Naive thymus-derived CD4-positive, alpha-beta T cell (primary cell): Measurements from ENCODE around the gene XXYLT1. TPM values are rescaled to one million over a fixed set of nuclear protein-coding genes. Genes with fewer than 3 reads are reported as not detected.
A peak's percentile ranks its signal among the peaks of the same experiment; 100 is the strongest.

Source experiments
- ATAC-seq: fragments of 150-1000 bp; cut with Tn5 transposase; 2 replicates; pipeline ENCODE4 v1.10.0; 2021; ENCODE audit warnings: mild to moderate bottlenecking, moderate library complexity
- CTCF ChIA-PET: fragments of 350-600 bp; sonication (Branson Sonifier 250); formaldehyde crosslinking; loops from one replicate; lab custom pipeline; 2021; ENCODE audit warnings: antibody characterized with exemption; lab: Charles Lee
- POLR2A ChIA-PET: fragments of 350-600 bp; sonication (Branson Sonifier 250); formaldehyde crosslinking; loops from one replicate; lab custom pipeline; 2021; ENCODE audit warnings: antibody characterized with exemption, inconsistent platforms; lab: Charles Lee
- DNase-seq, 9 donors: peaks; one replicate each; pipeline versions ENCODE4 v3.0.0 to v3.0.0-alpha.2; 2020 to 2022; ENCODE audit warnings: mixed read lengths in 1 of 9
- H3K27ac ChIP-seq: one replicate; pipeline ENCODE4 v1.7.0; 2013; ENCODE audit warnings: mild to moderate bottlenecking, low read depth, low read length, moderate library complexity
- H3K27me3 ChIP-seq, 2 donors: one replicate each; pipeline ENCODE4 v1.7.0; 2013; ENCODE audit warnings: low read length in 2 of 2, mild to moderate bottlenecking in 2 of 2, moderate library complexity in 2 of 2; ENCODE audit not compliant: control insufficient read depth in 2 of 2, insufficient read depth in 2 of 2
- H3K36me3 ChIP-seq, 3 experiments: 1 replicate in 2 of 3; 2 replicates in 1 of 3; pipeline ENCODE4 v1.7.0; 2013; ENCODE audit warnings: low read length in 3 of 3, mild to moderate bottlenecking in 3 of 3, moderate library complexity in 1 of 3; ENCODE audit not compliant: insufficient read depth in 3 of 3, control insufficient read depth in 2 of 3
- H3K4me1 ChIP-seq, 2 donors: one replicate each; pipeline ENCODE4 v1.7.0; 2013; ENCODE audit warnings: low read length in 2 of 2, mild to moderate bottlenecking in 2 of 2, moderate library complexity in 1 of 2; ENCODE audit not compliant: control insufficient read depth in 2 of 2, insufficient read depth in 2 of 2
- H3K4me3 ChIP-seq: 2 replicates; pipeline ENCODE4 v1.7.0; 2013; ENCODE audit warnings: mild to moderate bottlenecking, low read length
- H3K9me3 ChIP-seq, 3 experiments: 1 replicate in 2 of 3; 2 replicates in 1 of 3; pipeline ENCODE4 v1.7.0; 2013; ENCODE audit warnings: low read length in 3 of 3; ENCODE audit not compliant: control insufficient read depth in 2 of 3
- H3K27ac Mint-ChIP-seq, 9 donors: one replicate each; pipeline ENCODE4 v1.8.0; 2020 to 2022; ENCODE audit warnings: mixed read lengths in 9 of 9, mild to moderate bottlenecking in 8 of 9, moderate library complexity in 5 of 9, inconsistent platforms in 2 of 9
- H3K27me3 Mint-ChIP-seq, 5 donors: one replicate each; pipeline ENCODE4 v1.8.0; 2021 to 2022; ENCODE audit warnings: mixed read lengths in 5 of 5, mild to moderate bottlenecking in 1 of 5
- H3K36me3 Mint-ChIP-seq, 5 donors: one replicate each; pipeline ENCODE4 v1.8.0; 2020 to 2022; ENCODE audit warnings: mixed read lengths in 5 of 5, mild to moderate bottlenecking in 3 of 5, inconsistent platforms in 1 of 5
- H3K4me1 Mint-ChIP-seq, 7 donors: one replicate each; pipeline ENCODE4 v1.8.0; 2020 to 2022; ENCODE audit warnings: mixed read lengths in 7 of 7, mild to moderate bottlenecking in 3 of 7, inconsistent platforms in 1 of 7
- H3K4me3 Mint-ChIP-seq, 10 donors: one replicate each; pipeline ENCODE4 v1.8.0; 2020 to 2022; ENCODE audit warnings: mild to moderate bottlenecking in 10 of 10, mixed read lengths in 10 of 10, moderate library complexity in 6 of 10, inconsistent platforms in 2 of 10
- H3K9me3 Mint-ChIP-seq, 11 donors: one replicate each; pipeline ENCODE4 v1.8.0; 2020 to 2022; ENCODE audit warnings: mixed read lengths in 11 of 11, mild to moderate bottlenecking in 4 of 11, inconsistent platforms in 1 of 11, moderate library complexity in 1 of 11
- intact Hi-C, 2 donors: fragments of 100-400 bp; cut with micrococcal nuclease; formaldehyde crosslinking; loops; one replicate each; pipeline ENCODE4 v1.15.1; 2023
- polyA plus RNA-seq, 2 donors: library from polyadenylated mRNA; unstranded; fragments of 300-500 nt; fragmentation: Illumina TruSeq; gene quantifications; one replicate each; pipeline ENCODE4 v1.2.3, GENCODE V29; 2021
- total RNA-seq, 6 experiments: library from RNA in 5 of 6; stranded (reverse) in 5 of 6; gene quantifications; 1 replicate in 5 of 6; 2 replicates in 1 of 6; pipeline ENCODE4 v1.2.3 and lab custom pipeline; 2021 to 2026

Gene XXYLT1
- total and polyA plus RNA-seq, 7 experiments from 2014 or later = 4.1 to 11.7 (median 7.2) TPM

DNA sequence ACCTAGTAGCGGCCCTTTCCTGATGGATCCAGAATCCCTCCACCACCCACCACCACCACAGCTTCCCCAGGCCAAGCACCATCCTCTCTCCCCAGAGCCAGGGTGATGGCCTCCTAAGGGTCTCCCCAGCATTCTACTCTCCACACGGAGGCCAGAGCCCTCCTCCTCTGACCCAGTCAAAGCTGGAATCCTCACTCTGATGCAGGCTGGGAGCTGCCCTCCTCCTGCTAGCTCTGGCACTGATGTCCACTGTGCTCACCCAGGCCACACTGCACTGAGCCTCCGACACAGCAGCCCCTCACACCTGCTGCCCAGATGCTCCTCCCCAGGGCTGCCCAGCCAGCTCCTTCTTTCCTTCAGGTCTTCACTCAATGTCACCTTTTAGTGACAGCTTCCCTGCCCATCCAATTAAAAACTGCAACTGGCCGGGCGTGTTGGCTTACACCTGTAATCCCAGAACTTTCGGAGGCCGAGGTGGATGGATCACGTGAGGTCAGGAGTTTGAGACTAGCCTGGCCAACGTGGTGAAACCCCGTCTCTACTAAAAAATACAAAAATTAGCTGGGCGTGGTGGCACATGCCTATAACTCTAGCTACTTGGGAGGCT, 21.0 kb downstream of the XXYLT1 start:
- no peak for ATAC-seq
- H3K27ac ChIP-seq = no peak overlapping the region
- Mint-ChIP-seq H3K36me3 (peaks cover 0 to 26% (median 18%) of the 10 kb centered on the region in 5 donors), H3K27me3 (no peaks in the 10 kb centered on the region), H3K4me1 (peaks cover 7 to 20% (median 13%) of the 10 kb centered on the region in 7 donors), H3K9me3 (peaks cover 0 to 2% (median 0%) of the 10 kb centered on the region in 11 donors), H3K4me3 (no peak overlapping the region), H3K27ac (peak overlapping the region in 2 of 9 donors; percentile 17 to 22)
- peak in 1 of 9 donors; percentile 11 for DNase-seq
- H3K9me3 ChIP-seq = no peaks in the 10 kb centered on the region
- H3K27me3 ChIP-seq = no peaks in the 10 kb centered on the region
- H3K4me3 ChIP-seq = no peak overlapping the region
- H3K4me1 ChIP-seq = peaks cover 0 to 5% of the 10 kb centered on the region in 2 donors
- ChIA-PET POLR2A (no interaction called here), CTCF (interaction anchor here (0.6 kb wide), 1 partner anchor 13 kb away, joined by 3 read pairs; no protein-coding TSS in a partner anchor)
- no peaks in the 10 kb centered on the region for H3K36me3 ChIP-seq
- intact Hi-C loops = no loop called here

DNA sequence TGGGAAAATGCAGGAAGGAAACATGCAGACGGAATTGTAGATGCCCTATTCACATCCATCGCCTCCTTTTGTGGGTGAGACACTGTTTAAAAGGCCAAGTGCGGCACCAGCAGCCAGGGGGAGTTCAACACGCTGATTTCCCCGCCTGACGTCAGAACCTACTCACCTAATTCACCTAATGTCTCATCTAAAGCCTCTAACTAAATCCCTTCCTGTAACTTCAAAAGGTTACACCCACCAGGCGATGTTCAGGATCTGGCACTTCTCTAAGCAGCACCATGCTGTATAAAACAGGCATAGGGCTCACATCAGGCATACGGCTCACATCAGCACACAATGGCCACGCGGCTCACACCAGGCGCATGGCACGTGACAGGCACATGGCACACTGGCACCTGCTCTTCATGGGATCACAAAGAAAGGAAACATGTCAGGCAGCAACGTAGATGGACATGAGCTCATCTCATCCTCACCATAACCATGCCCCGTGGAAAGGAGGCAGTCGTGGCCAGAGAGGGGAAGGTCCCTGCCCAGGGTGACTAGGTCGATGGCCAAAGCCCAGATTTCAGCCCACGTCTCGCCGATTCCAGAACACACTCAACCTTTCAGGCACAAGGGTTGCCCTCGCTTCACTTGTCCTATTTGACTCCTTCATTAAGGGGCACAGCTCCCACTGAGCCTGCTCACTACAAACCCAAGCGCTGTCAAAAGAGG, 21.7 kb downstream of the XXYLT1 start:
- no peaks in the 10 kb centered on the region for H3K27me3 Mint-ChIP-seq
- peaks cover 0 to 5% of the 10 kb centered on the region in 2 donors for H3K4me1 ChIP-seq
- H3K36me3 Mint-ChIP-seq = peaks cover 0 to 26% (median 18%) of the 10 kb centered on the region in 5 donors
- H3K9me3 ChIP-seq = no peaks in the 10 kb centered on the region
- H3K4me3 Mint-ChIP-seq = no peak overlapping the region
- H3K27me3 ChIP-seq = no peaks in the 10 kb centered on the region
- peaks cover 0 to 2% (median 0%) of the 10 kb centered on the region in 11 donors for H3K9me3 Mint-ChIP-seq
- ATAC-seq = no peak
- H3K27ac ChIP-seq = no peak overlapping the region
- peaks cover 7 to 20% (median 13%) of the 10 kb centered on the region in 7 donors for H3K4me1 Mint-ChIP-seq
- ChIA-PET POLR2A (no interaction called here), CTCF (no interaction called here)
- no peaks in the 10 kb centered on the region for H3K36me3 ChIP-seq
- intact Hi-C loops = no loop called here
- DNase-seq = peak in 1 of 9 donors; percentile 12
- peak overlapping the region in 1 of 9 donors; percentile 28 for H3K27ac Mint-ChIP-seq
- no peak overlapping the region for H3K4me3 ChIP-seq

- Histone ChIP-seq H3K4me1 (peaks cover 0 to 5% of the 10 kb centered on the region in 2 donors), H3K36me3 (no peaks in the 10 kb centered on the region), H3K4me3 (no peak overlapping the region), H3K9me3 (no peaks in the 10 kb centered on the region), H3K27ac (no peak overlapping the region), H3K27me3 (no peaks in the 10 kb centered on the region)
- no peak overlapping the region for H3K4me3 Mint-ChIP-seq
- POLR2A ChIA-PET = no interaction called here
- no peak for DNase-seq
- H3K36me3 Mint-ChIP-seq = peaks cover 0 to 26% (median 18%) of the 10 kb centered on the region in 5 donors
- H3K27ac Mint-ChIP-seq = no peak overlapping the region
- intact Hi-C loops = no loop called here
- peaks cover 0 to 2% (median 0%) of the 10 kb centered on the region in 11 donors for H3K9me3 Mint-ChIP-seq
- no peak for ATAC-seq
- H3K27me3 Mint-ChIP-seq = no peaks in the 10 kb centered on the region
- CTCF ChIA-PET = no interaction called here
- H3K4me1 Mint-ChIP-seq = peaks cover 7 to 20% (median 13%) of the 10 kb centered on the region in 7 donors
These were observed 22.7 kb downstream of the XXYLT1 start for GRCh38 chr3:195248281-195248680.

GRCh38 chr3:195247863-195248189, 23.1 kb downstream of the XXYLT1 start:
- no peaks in the 10 kb centered on the region for H3K27me3 Mint-ChIP-seq
- no peak for DNase-seq
- no peaks in the 10 kb centered on the region for H3K36me3 ChIP-seq
- ChIA-PET POLR2A (no interaction called here), CTCF (no interaction called here)
- ATAC-seq = no peak
- H3K4me3 Mint-ChIP-seq = no peak overlapping the region
- no peak overlapping the region for H3K4me3 ChIP-seq
- H3K27ac Mint-ChIP-seq = peak overlapping the region in 1 of 9 donors; percentile 7
- H3K36me3 Mint-ChIP-seq = peaks cover 0 to 26% (median 18%) of the 10 kb centered on the region in 5 donors
- peaks cover 0 to 5% of the 10 kb centered on the region in 2 donors for H3K4me1 ChIP-seq
- H3K27me3 ChIP-seq = no peaks in the 10 kb centered on the region
- H3K9me3 ChIP-seq = no peaks in the 10 kb centered on the region
- intact Hi-C loops = no loop called here
- no peak overlapping the region for H3K27ac ChIP-seq
- H3K9me3 Mint-ChIP-seq = peaks cover 0 to 4% (median 0%) of the 10 kb centered on the region in 11 donors
- H3K4me1 Mint-ChIP-seq = peaks cover 7 to 20% (median 13%) of the 10 kb centered on the region in 7 donors

DNA sequence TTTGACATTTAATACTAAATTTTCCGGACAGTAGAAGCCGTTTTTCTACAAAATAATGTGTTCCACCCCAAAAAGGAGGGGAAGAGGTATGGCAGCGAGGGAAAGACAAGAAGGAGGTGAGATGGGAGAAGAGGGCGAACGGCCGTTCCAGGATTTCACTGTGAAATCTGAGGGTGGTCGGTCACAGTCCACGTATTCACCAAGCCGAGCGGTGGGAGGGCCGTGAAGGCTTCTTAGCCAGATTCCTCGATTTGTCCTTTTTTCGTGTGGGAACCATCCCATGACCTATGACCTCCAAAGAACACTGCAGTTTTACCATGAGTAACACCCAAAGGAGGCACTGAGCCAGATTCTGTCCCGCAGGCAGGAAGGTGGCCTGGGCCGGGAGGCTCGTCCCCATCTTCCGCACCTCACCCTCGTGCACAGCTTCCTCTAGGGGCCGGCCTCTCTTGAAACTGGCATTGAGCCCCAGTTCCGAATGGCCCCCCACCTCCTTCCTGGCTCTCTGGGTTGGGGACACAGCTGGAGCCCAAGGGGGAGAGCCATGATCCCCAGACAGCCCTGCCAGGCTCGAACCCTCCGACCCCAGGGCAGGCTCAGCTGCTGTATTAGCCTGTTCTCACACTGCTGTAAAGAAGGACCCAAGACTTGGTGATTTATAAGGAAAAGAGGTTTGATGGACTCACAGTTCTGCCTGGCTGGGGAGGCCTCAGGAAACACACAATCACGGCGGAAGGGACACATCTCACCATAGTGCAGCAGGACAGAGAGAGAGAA, 23.7 kb downstream of the XXYLT1 start:
- H3K36me3 Mint-ChIP-seq = peaks cover 0 to 27% (median 19%) of the 10 kb centered on the region in 5 donors
- Histone ChIP-seq H3K9me3 (no peaks in the 10 kb centered on the region), H3K4me1 (peaks cover 0 to 5% of the 10 kb centered on the region in 2 donors), H3K36me3 (no peaks in the 10 kb centered on the region), H3K4me3 (no peak overlapping the region), H3K27me3 (no peaks in the 10 kb centered on the region), H3K27ac (no peak overlapping the region)
- CTCF ChIA-PET = no interaction called here
- DNase-seq (peak in 1 of 9 donors; percentile 6), ATAC-seq (no peak)
- intact Hi-C loops = no loop called here
- POLR2A ChIA-PET = no interaction called here
- H3K27me3 Mint-ChIP-seq = no peaks in the 10 kb centered on the region
- H3K27ac Mint-ChIP-seq = peak overlapping the region in 2 of 9 donors; percentile 7 to 58
- H3K4me3 Mint-ChIP-seq = no peak overlapping the region
- peaks cover 7 to 18% (median 13%) of the 10 kb centered on the region in 7 donors for H3K4me1 Mint-ChIP-seq
- H3K9me3 Mint-ChIP-seq = peaks cover 0 to 4% (median 0%) of the 10 kb centered on the region in 11 donors

- POLR2A ChIA-PET = no interaction called here
- peaks cover 0 to 34% (median 23%) of the 10 kb centered on the region in 5 donors for H3K36me3 Mint-ChIP-seq
- H3K4me3 Mint-ChIP-seq = no peak overlapping the region
- no peaks in the 10 kb centered on the region for H3K27me3 Mint-ChIP-seq
- no peak overlapping the region for H3K4me3 ChIP-seq
- peaks cover 0 to 5% of the 10 kb centered on the region in 2 donors for H3K4me1 ChIP-seq
- H3K27me3 ChIP-seq = no peaks in the 10 kb centered on the region
- intact Hi-C loops = no loop called here
- no peaks in the 10 kb centered on the region for H3K9me3 ChIP-seq
- H3K36me3 ChIP-seq = no peaks in the 10 kb centered on the region
- no peak overlapping the region for H3K27ac ChIP-seq
- DNase-seq = no peak
- CTCF ChIA-PET = no interaction called here
- no peak for ATAC-seq
- H3K9me3 Mint-ChIP-seq = peaks cover 0 to 4% (median 0%) of the 10 kb centered on the region in 11 donors
- no peak overlapping the region for H3K27ac Mint-ChIP-seq
- H3K4me1 Mint-ChIP-seq = peaks cover 7 to 16% (median 13%) of the 10 kb centered on the region in 7 donors
These were observed 24.4 kb downstream of the XXYLT1 start for GRCh38 chr3:195246581-195246995.
